NCI-H1048 (cell line): ENCODE data around the gene AHCYL2.
"Not testable (repeated sequence)": the region's sequence is repeated elsewhere in the genome, so short reads cannot be mapped to it uniquely, and the experiment has no call there.

Experiments
- DNase-seq: peaks from one replicate; lab custom pipeline; 2025; lab: John Stamatoyannopoulos, UW

AHCYL2 gene

DNA sequence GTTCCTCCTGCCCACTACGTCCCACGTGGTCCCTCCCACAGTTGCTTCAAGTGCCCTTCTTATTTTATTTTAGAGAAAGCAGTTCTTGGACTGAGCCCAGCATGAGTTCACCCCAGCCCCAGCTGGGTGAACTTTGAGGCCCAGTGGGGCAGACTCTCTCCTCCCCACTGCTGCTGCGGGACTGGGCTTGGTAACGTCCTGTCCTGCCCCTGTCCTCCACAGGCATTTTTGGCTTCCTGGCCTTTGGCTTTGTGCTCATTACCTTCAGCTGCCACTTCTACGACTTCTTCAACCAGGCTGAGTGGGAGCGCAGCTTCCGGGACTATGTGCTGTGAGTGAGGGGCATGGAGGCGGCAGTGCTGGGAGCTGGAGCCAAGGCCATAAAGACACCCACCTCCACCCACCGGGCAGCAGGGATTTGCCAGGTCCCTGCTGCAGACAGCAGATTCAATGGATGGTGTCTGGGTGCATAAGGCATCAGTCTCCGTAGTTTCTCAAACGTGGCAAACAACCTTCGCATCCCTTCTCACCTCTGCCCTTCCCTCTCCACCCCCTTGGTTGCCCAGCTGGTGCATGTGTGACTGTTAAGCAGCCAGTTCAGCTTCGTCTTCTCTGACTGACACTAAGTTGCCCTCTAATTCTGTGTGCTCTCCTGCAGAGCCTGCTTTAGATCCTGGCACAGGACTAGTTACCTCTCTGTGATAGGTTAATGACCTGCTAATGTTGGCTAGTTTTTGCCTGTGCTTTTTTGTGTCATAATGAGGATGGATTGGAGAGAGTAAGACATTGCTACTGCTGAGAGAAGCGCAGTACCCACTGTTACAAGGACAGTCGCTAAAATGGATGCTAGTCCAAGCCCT, 15.5 kb upstream of the AHCYL2 start:
- no peak for DNase-seq

DNA sequence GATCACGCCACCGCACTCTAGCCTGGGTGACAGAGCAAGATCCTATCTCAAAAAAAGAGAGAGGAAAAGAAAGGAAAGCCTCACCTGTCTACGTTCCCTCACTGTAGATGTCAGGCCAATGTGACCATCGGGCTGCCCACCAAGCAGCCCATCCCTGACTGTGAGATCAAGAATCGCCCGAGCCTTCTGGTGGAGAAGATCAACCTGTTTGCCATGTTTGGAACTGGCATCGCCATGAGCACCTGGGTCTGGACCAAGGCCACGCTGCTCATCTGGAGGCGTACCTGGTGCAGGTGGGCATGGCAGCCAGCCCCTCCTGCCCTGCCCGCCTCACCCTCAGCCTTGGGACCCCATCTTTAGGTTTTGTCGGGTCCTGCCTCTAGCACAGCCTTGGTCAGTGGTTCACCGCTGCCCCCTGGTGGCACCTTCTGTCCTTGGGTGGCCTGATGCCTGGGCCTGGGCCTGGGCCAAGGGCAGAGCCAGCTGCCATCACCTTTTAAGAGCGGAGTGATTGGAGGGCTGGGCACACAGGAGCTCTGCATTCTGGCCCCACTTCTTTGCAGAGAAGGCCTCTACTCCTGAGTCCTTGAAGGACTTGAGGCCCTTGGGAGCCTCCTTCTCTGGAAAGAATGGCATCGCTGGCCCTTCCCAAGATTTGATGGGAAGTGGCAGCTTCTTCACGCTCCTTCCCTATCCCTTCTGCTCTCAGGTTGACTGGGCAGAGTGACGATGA, 14.4 kb upstream of the AHCYL2 start:
- DNase-seq, result no peak

DNA sequence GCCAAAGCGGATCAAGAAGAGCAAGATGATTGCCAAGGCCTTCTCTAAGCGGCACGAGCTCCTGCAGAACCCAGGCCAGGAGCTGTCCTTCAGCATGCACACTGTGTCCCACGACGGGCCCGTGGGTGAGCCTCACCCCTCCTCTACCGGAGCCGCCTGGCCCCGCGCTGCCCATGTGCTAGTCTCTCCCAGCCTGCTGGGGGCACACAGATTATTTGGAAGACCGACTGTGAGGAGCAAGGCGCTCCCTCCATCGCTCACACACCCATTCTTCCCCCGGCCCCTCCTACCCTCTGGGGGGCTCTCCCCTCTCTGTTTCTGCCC, 13.9 kb upstream of the AHCYL2 start:
- no peak for DNase-seq

DNA sequence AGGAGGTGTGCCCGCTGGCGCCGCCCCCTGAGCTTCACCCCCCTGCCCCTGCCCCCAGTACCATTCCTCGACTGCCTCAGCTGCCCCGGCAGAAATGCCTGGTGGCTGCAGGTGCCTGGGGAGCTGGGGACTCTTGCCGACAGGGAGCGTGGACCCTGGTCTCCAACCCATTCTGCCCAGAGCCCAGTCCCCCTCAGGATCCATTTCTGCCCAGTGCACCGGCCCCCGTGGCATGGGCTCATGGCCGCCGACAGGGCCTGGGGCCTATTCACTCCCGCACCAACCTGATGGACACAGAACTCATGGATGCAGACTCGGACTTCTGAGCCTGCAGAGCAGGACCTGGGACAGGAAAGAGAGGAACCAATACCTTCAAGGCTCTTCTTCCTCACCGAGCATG, 12.7 kb upstream of the AHCYL2 start:
- DNase-seq, result no peak

DNA sequence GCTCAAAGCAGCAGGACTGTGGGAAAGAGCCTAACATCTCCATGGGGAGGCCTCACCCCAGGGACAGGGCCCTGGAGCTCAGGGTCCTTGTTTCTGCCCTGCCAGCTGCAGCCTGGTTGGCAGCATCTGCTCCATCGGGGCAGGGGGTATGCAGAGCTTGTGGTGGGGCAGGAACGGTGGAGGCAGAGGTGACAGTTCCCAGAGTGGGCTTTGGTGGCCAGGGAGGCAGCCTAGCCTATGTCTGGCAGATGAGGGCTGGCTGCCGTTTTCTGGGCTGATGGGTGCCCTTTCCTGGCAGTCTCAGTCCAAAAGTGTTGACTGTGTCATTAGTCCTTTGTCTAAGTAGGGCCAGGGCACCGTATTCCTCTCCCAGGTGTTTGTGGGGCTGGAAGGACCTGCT, 12.2 kb upstream of the AHCYL2 start:
- no peak for DNase-seq

DNA sequence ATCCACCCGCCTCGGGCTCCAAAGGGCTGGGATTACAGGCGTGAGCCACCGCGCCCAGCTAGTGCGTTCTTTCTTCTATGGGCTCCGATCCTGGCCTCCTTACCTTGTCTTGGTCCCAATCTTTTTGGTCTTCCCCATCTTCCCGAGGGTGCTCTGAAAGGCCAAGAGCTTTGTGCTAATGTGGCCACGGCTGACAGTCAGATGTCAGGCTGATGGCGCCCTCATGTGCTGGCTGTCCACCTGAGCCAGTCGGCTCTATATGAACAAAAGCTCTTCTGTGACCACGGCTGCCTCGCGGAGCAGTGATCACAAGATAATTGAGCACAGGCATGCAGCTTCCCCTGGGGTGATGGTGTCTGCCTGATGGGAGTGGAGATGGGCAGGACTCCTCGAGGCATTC, 11.0 kb upstream of the AHCYL2 start:
- no peak for DNase-seq

DNA sequence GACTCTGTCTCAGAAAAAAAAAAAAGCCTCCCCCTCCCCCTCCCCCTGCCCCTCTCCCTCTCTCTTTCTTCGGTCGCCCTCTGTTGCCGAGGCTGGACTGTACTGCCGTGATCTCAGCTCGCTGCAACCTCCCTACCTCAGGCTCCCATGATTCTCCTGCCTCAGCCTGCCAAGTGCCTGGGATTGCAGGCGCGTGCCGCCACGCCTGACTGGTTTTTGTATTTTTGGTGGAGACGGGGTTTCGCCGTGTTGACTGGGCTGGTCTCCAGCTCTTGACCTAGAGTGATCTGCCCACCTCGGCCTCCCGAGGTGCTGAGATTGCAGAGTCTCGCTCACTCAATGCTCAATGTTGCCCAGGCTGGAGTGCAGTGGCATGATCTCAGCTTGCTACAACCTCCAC, 9.1 kb upstream of the AHCYL2 start:
- DNase-seq, result not testable (repeated sequence)

DNA sequence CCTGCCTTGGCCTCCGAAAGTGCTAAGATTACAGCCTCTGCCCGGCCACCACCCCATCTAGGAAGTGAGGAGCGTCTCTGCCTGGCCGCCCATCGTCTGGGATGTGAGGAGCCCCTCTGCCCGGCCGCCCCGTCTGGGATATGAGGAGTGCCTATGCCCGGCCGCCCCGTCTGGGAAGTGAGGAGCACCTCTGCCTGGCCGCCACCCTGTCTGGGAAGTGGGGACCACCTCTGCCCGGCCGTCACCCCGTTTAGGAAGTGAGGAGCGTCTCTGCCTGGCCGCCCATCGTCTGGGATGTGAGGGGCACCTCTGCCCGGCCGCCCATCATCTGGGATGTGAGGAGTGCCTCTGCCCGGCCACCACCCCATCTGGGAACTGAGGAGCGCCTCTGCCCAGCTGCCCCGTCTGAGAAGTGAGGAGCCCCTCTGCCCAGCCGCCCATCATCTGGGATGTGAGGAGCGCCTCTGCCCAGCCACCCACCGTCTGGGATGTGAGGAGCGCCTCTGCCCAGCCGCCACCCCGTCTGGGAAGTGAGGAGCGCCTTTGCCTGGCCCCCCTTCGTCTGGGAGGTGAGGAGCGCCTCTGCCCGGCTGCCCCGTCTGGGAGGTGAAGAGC, 8.6 kb upstream of the AHCYL2 start:
- not testable (repeated sequence) for DNase-seq

DNA sequence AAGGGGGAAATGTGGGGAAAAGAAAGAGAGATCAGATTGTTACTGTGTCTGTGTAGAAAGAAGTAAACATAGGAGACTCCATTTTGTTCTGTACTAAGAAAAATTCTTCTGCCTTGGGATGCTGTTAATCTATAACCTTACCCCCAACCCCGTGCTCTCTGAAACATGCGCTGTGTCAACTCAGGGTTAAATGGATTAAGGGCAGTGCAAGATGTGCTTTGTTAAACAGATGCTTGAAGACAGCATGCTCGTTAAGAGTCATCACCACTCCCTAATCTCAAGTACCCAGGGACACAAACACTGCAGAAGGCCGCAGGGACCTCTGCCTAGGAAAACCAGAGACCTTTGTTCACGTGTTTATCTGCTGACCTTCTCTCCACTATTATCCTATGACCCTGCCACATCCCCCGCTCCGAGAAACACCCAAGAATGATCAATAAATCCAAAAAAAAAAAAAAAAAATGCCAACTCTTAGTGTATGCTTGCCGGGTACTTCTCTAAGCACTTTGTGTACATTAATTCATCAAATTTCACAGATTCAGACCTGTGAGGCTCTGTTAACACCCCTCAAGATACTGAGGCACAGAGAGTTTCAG, 7.9 kb upstream of the AHCYL2 start:
- not testable (repeated sequence) for DNase-seq

DNA sequence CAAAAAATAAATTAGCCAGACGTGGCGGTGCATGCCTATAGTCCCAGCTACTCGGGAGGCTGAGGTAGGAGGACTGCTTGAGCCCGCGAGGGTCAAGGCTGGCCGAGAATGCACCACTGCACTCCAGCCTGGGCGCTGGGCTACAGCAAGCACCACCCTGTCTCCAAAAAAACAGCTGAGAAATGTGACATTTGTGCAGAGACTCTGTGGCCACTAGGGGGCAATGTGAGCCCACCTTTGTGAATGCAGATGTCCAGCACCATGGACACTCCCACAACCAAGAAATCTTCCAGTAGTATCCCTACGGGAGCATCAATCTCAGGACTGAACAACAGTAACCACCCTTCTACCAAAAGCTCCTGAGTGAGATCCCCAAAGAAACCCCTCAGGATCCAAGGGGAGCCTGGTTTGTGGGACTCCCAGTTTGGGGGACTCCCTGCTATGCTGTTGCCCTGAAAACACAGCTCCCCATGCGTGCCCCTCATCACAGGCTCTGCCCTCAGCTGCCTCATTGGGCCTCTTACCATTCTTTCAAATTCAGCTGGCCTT, 6.2 kb upstream of the AHCYL2 start:
- DNase-seq, result peak; percentile 18

DNA sequence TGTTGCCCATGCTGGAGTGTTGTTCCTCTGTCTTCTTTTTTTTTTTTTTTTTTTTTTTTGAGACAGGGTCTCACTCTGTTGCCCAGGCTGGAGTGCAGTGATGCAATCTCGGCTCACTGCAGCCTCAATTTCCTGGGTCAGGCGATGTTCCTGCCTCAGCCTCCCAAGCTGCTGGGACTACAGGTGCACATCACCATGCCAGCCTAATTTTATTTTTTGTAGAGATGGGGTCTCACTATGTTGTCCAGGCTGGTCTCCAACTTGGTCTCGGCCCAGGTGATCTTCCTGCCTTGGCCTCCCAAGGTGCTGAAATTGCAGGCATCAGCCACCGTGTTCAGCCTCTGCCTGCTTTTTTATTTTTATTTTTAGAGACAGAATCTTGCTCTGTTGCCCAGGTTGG, 5.7 kb upstream of the AHCYL2 start:
- not testable (repeated sequence) for DNase-seq

DNA sequence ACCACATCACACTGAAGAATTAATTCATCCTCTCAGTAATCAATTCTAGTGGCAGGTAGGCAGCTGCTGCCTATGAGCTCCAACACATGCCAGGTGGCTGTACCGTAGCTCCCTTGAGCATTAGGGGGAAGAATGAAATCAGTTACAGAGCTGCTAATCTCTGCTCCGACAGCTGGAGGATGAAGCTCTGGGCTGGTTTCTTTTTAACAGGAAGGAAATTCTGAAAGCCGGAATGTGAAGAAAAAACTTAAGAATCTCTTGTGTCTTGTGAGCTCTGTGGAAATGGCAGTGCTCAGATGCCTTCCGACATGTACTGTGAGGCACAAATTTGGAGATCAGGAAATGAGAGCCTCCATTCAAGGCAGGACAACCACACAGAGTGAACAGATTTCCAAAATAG, 2.8 kb upstream of the AHCYL2 start:
- DNase-seq, result no peak

DNA sequence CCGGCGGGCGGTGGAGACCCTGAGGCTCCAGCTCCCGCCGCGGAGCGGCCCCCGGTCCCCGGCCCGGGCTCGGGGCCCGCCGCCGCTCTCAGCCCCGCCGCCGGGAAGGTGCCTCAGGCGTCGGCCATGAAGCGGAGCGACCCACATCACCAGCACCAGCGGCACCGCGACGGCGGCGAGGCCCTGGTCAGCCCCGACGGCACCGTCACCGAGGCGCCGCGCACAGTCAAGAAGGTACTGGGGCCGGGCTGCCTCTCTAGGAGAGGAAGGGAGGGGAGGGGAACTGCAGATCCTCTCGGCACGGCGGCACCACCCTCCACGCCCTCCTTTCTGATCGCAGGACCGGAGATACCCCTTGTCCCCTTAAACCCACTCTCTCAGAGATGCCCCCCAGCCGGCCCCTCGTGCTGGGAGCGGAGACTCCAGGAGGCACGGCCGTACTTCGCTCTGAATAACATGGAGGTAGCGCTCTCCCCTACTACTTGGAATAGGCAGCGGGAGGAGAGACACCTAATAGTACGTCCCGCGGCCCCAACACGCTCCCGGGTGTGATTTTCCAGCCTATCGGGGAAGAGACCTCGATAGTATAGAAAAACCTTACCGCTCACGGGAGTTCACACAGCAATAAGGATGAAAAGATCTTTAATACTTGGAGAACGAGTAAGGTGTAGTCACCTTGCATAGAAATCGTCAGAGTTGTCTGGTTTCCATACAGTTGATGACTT, 538 bp downstream of the AHCYL2 start:
- no peak for DNase-seq

DNA sequence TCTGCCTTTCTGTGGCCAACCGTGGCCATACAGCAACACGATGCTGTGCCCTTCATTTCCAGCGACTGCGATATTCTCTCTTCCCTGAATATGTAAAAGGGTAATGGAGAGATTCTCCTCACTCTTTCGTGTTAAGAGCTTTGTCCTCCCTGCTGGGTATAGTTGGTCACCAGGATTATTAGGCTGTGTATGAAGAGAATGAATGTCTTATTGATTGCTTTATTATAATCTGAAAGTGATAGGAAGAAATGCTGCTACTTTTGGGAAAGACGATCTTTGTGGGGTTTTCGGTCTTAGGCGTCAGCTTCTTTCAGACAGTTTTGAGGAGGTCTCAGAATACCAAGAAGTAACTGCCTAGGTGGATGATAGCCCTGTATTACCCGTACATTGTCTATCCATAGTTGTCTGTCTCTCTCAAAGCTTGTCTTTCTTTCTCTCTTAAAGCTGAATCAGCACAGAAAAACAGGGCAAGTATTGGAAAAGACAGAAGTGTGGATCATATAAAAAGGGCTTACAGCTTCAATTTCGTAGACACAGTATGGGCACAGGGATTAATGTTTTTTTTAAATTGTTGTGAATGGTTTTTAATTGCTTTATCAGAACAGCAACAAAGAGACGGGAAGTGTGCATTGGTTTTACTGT, 1.2 kb downstream of the AHCYL2 start:
- no peak for DNase-seq

DNA sequence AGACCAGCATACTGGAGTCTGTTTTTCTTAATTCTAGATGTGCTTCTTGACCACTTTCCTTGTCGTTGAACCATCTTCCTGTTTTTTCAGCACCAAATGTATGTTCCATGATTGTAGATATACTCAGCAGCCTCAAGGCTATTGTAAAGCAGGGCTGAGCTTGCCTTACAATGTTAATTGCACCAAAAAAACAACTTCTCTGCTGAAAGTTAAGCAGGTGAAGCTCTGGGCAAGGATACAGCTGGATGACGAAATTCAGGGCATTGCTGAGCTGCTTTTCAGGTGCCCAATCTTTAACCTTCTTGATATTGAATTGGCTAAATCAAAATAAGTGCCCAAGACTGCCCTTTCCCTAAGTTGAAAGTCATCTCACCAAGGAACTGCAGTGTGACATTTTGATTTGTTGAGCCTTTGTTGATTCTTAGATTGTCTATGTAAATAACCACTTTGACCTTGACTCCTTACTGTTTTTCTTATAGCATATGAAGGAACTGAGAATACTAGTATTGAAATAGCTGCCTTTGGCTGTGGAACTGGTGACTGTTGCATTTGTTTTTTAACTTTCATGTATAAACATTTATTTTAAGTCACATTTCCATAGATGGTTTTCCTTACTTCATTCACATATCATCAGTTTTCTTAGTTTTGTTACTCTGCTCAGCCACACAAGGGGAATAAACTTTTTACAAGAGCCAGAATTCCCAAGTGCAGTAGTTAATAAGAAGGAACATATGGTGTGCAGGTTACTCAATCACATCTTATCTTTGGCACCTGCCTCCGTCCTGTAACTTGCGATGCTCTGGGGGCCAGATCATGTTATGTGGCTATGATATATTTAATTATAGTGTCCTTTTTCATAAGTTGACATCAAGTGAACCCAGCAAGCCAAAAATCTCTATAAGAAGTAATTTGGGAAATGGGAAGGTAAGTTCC, 3.1 kb downstream of the AHCYL2 start:
- no peak for DNase-seq

DNA sequence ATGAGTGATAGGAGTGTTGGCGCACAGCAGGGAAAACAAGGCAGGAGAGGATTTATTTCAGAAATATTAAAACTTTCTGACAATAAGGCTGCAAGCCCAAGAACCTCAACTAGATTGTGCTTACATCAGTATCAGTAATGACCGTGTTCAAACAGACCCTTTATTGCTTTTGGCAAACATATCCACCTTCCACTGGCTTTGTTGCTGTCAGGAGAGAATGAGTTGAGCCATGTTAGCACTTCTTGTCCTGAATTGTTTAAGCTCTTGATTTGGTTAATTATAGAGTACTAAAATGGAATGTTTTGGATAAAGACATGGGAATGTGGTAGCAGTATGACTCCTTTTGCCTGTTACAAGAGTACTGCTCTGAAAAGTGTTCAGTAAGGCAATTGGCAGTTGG, 3.8 kb downstream of the AHCYL2 start:
- DNase-seq, result no peak

DNA sequence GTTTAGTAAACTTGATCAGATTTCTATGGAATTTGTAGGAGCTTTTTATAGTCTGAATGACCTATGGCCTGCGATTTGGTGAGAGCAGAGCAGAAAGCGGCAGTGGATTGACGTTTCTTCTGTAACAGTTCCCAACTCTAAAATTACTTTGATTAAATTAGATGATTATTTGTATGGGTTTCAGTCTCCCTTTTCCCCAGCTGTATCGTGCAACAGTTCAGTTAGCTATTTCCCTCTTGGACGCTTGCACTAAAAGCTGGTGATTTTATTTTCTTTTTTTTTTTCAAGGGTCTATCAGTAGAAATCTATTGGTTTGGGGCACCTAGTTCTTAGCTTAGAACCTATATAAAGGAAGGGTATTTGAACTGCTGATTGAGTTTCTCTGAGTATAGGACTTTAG, 6.8 kb downstream of the AHCYL2 start:
- DNase-seq, result no peak

DNA sequence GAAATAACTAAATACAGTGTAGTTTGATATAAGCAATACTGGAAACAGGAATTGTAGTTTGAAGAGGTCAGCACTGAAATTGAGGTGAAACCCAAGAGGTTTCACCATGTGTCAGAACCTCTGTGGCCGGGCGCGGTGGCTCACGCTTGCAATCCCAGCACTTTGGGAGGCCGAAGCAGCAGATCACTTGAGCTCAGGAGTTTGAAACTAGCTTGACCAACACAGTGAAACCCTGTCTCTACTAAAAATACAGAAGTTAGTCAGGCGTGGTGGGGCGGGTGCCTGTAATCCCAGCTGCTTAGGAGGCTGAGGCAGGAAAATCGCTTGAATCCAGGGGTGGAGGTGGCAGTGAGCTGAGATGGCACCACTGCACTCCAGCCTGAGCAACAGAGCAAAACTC, 13.7 kb downstream of the AHCYL2 start:
- no peak for DNase-seq

DNA sequence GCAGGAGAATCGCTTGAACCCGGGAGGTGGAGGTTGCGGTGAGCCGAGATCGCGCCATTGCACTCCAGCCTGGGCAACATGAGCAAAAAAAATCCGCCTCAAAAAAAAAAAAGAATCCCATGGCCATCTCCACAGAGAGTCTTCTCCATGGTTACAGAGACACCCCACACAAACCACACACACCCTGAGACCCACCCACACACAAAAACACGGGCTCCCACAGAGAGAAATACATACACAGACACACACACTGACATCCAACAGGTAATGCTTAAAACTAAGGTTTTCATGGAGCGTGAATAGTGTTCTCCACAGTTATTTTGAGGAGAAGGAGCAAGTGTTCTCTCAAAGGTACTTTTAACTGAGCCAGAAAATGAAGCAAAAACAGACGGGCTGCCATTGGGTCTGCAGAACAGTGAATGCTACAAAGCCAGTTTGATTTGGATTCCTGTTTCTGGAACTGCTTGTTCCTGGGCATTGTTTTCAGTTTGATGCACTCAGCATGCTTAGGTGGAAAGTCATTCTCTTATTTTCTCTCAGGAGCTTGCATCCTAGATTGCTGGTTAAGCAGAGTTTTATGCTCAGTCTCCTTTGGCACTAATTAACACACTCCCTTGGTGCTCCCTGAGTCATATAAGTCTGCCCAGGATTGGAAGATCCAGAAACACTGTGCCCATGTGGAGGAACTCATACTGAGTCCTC, 15.4 kb downstream of the AHCYL2 start:
- no peak for DNase-seq

DNA sequence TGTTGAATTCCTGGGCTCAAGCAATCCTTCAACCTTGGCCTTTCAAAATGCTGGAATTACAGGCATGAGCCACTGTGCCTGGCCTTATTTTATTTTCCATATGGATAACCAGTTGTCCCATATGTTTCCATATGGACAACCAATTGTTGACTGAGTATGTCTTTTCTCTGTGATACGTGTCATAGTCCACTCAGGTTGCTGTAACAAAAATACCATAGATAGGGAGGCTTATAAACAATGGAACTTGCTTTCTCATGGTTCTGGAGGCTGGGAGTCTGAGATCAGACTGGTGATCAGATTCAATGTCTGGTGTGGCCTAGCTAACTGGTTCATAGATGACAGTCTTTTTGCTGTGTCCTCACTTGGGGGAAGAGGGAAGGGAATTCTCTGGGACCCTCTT, 19.4 kb downstream of the AHCYL2 start:
- no peak for DNase-seq
